ENCODE data around the gene NLGN2.

Gene NLGN2

DNA sequence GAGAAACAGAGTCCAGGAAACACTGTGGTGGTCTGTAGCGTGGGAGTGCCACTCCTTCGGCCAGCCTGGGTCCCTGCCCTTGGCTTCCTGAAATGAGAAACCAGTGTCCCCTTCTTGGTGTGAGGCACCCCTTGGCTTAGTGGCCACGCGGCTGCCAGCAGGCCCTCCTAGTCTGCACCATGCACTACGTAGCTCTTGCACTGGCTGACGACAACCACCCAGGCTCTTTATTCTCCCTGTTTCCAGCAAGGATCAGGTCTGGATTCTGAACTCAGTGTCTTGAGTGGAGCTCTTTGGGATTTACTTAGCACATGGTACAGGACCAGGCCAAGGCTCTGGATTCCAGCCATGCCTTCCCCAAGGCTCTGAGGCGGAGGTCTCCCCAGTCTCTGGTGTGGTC lies 19.9 kb downstream of the NLGN2 start:
- no peak for DNase-seq (ENCODE audit: low spot score)
- Mint-ChIP-seq H3K9me3 (no peaks in the 10 kb centered on the region), H3K27me3 (ENCODE audit: low read depth) (no peaks in the 10 kb centered on the region), H3K27ac (no peak overlapping the region), H3K4me1 (ENCODE audit: low read depth) (no peaks in the 10 kb centered on the region), H3K4me3 (no peak overlapping the region), H3K36me3 (ENCODE audit: low read depth) (no peaks in the 10 kb centered on the region)

DNA sequence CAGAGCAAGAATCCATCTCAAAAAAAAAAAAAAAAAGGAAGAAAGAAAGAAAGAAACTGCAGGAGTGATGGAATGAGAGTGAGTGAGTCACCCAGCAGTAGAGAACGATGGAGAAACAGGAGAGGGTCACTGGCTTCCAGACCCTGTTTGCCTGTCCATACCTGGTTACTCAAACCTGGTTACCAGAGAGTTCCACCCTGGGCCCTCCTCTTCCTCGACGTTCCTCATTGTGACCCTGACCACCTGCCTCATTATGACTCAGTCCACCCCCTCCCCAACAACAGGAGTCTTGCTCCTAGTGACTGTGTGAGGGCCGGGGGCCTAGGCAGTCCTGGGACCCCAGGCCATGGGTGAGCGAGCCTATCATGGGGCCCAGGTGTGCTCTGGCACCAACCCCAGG lies 20.9 kb downstream of the NLGN2 start, which contains the start of gene SPEM3:
Gene SPEM3 (plus strand): TSS at position 301 of the 400 bp plus-strand sequence. CDS start 46 bp downstream, at position 347.
- Mint-ChIP-seq H3K4me1 (ENCODE audit: low read depth) (no peaks in the 10 kb centered on the region), H3K9me3 (no peaks in the 10 kb centered on the region), H3K27me3 (ENCODE audit: low read depth) (no peaks in the 10 kb centered on the region), H3K4me3 (no peak within 1 kb of the TSS), H3K27ac (no peak within 1 kb of the TSS), H3K36me3 (ENCODE audit: low read depth) (no peaks in the 10 kb centered on the region)
- no peak for DNase-seq (ENCODE audit: low spot score)

DNA sequence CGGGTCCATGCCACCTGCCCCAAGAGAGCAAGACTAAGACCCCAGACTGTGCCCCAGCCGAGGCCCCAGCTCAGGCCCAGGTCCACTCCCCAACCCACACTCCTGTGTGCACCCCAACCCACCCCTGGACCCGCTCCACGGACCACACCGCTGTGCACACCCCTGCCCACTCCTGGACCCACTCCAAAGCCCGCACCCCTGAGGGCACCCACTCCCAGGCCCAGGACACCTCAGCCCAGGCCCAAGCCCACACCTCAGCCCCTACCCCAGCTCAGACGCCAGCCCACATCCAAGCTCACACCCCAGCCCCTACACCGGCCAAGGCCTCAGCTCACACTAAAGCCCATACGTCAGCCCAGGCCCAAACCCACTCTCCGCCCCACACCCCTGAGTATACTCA lies 22.1 kb downstream of the NLGN2 start:
- H3K27ac Mint-ChIP-seq: no peak overlapping the region
- H3K36me3 Mint-ChIP-seq (ENCODE audit: low read depth): no peaks in the 10 kb centered on the region
- H3K9me3 Mint-ChIP-seq: no peaks in the 10 kb centered on the region
- H3K27me3 Mint-ChIP-seq (ENCODE audit: low read depth): no peaks in the 10 kb centered on the region
- no peaks in the 10 kb centered on the region for H3K4me1 Mint-ChIP-seq (ENCODE audit: low read depth)
- no peak for DNase-seq (ENCODE audit: low spot score)
- H3K4me3 Mint-ChIP-seq: no peak overlapping the region

GRCh38 chr17:7431231-7431630 lies 23.6 kb downstream of the NLGN2 start:
- peaks cover under 1% of the 10 kb centered on the region for H3K4me1 Mint-ChIP-seq (ENCODE audit: low read depth)
- H3K4me3 Mint-ChIP-seq: no peak overlapping the region
- H3K27ac Mint-ChIP-seq: no peak overlapping the region
- DNase-seq (ENCODE audit: low spot score): no peak
- no peaks in the 10 kb centered on the region for H3K27me3 Mint-ChIP-seq (ENCODE audit: low read depth)
- no peaks in the 10 kb centered on the region for H3K9me3 Mint-ChIP-seq
- no peaks in the 10 kb centered on the region for H3K36me3 Mint-ChIP-seq (ENCODE audit: low read depth)

DNA sequence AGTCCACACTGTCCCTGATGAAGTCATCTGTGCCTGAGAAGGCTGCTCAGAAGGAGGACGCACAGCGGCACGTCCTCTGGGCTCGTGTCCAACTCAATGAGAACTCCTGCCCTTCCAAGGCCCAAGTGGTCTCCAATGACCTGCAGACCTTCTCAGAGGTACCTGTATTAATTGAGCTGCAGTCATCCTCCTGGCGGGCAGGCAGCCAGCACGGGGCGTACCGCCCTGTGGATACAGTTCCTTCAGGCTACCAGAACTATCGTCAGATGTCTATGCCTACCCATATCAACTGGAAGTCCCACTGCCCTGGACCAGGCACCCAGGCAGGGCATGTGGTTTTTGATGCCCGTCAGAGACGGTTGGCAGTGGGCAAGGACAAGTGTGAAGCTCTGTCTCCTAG lies 24.7 kb downstream of the NLGN2 start:
- H3K36me3 Mint-ChIP-seq (ENCODE audit: low read depth): peaks cover 2% of the 10 kb centered on the region
- H3K9me3 Mint-ChIP-seq: no peaks in the 10 kb centered on the region
- no peak for DNase-seq (ENCODE audit: low spot score)
- H3K27ac Mint-ChIP-seq: no peak overlapping the region
- no peaks in the 10 kb centered on the region for H3K27me3 Mint-ChIP-seq (ENCODE audit: low read depth)
- H3K4me3 Mint-ChIP-seq: no peak overlapping the region
- H3K4me1 Mint-ChIP-seq (ENCODE audit: low read depth): peaks cover 5% of the 10 kb centered on the region

GRCh38 chr17:7435676-7436555 lies 28.3 kb downstream of the NLGN2 start:
- peak; percentile 71 for DNase-seq (ENCODE audit: low spot score)
- Mint-ChIP-seq H3K27ac (peak overlapping the region; percentile 96), H3K36me3 (ENCODE audit: low read depth) (peaks cover 15% of the 10 kb centered on the region)

DNA sequence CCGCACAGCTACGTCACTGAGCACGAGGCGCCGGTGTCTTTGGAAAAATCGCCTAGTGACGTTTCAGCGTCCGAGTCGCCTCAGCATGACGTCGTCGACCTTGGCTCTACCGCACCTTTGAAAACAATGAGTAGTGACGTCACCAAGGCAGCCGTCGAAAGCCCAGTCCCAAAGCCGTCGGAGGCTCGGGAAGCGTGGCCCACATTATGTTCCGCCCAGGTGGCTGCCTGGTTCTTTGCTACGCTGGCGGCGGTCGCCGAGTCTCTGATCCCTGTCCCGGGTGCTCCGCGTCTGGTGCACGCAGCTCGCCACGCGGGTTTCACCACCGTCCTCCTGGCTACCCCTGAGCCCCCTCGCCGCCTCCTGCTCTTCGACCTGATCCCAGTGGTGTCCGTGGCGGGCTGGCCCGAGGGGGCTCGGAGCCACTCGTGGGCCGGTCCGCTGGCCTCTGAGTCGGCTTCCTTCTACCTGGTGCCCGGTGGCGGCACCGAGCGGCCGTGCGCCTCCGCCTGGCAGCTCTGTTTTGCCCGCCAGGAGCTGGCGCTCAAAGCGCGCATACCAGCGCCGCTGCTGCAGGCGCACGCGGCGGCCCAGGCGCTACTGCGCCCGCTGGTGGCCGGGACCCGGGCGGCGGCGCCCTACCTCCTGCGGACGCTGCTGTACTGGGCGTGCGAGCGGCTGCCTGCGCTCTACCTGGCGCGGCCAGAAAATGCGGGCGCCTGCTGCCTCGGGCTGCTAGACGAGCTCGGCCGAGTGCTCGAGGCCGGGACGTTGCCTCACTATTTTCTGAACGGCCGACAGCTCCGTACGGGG lies 29.1 kb downstream of the NLGN2 start:
- Mint-ChIP-seq H3K4me3 (peak overlapping the region; percentile 92), H3K27ac (peak overlapping the region; percentile 96), H3K36me3 (ENCODE audit: low read depth) (peaks cover 15% of the 10 kb centered on the region), H3K9me3 (no peaks in the 10 kb centered on the region), H3K4me1 (ENCODE audit: low read depth) (peaks cover 27% of the 10 kb centered on the region), H3K27me3 (ENCODE audit: low read depth) (peaks cover 29% of the 10 kb centered on the region)
- DNase-seq (ENCODE audit: low spot score): peak; percentile 86

More at GRCh38 chr17:7435676-7436555, 28.3 kb downstream of the NLGN2 start:
- Mint-ChIP-seq H3K27me3 (ENCODE audit: low read depth) (peaks cover 24% of the 10 kb centered on the region), H3K4me1 (ENCODE audit: low read depth) (peaks cover 27% of the 10 kb centered on the region), H3K4me3 (peak overlapping the region; percentile 92), H3K9me3 (no peaks in the 10 kb centered on the region)

DNA sequence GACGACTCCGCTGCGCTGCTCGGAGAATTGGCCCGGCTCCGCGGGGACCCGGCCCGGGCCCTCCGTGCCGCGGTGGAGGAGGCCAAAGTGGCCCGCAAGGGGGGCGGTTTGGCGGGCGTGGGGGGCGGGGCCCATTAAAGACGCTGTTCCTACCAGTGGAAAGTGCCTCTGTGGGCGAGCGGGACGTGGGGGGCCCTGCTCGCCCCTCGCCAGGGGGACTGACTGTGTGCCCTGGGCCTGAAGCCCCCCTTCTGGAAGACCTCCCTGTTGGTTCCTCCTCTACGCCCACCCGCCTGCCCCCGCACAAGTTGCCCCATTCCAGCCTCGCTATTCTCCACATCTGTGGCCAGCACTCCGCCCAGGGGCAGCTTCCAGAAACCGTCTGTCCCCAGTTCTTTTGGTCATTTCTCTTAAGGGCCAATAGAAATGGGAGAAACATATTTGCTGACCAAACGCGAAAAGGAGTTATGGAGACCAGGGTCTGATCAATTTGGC lies 29.8 kb downstream of the NLGN2 start:
- peak overlapping the region; percentile 74 for H3K27ac Mint-ChIP-seq
- DNase-seq (ENCODE audit: low spot score): no peak
- H3K4me3 Mint-ChIP-seq: peak overlapping the region; percentile 92
- H3K4me1 Mint-ChIP-seq (ENCODE audit: low read depth): peaks cover 27% of the 10 kb centered on the region
- peaks cover 15% of the 10 kb centered on the region for H3K36me3 Mint-ChIP-seq (ENCODE audit: low read depth)
- H3K9me3 Mint-ChIP-seq: no peaks in the 10 kb centered on the region
- peaks cover 33% of the 10 kb centered on the region for H3K27me3 Mint-ChIP-seq (ENCODE audit: low read depth)

GRCh38 chr17:7437950-7438614 lies 30.4 kb downstream of the NLGN2 start:
- peak; percentile 37 for DNase-seq (ENCODE audit: low spot score)
- peak overlapping the region; percentile 76 for H3K4me3 Mint-ChIP-seq
- no peaks in the 10 kb centered on the region for H3K9me3 Mint-ChIP-seq
- H3K27ac Mint-ChIP-seq: peak overlapping the region; percentile 74
- peaks cover 27% of the 10 kb centered on the region for H3K4me1 Mint-ChIP-seq (ENCODE audit: low read depth)
- H3K36me3 Mint-ChIP-seq (ENCODE audit: low read depth): peaks cover 15% of the 10 kb centered on the region
- H3K27me3 Mint-ChIP-seq (ENCODE audit: low read depth): peaks cover 37% of the 10 kb centered on the region

DNA sequence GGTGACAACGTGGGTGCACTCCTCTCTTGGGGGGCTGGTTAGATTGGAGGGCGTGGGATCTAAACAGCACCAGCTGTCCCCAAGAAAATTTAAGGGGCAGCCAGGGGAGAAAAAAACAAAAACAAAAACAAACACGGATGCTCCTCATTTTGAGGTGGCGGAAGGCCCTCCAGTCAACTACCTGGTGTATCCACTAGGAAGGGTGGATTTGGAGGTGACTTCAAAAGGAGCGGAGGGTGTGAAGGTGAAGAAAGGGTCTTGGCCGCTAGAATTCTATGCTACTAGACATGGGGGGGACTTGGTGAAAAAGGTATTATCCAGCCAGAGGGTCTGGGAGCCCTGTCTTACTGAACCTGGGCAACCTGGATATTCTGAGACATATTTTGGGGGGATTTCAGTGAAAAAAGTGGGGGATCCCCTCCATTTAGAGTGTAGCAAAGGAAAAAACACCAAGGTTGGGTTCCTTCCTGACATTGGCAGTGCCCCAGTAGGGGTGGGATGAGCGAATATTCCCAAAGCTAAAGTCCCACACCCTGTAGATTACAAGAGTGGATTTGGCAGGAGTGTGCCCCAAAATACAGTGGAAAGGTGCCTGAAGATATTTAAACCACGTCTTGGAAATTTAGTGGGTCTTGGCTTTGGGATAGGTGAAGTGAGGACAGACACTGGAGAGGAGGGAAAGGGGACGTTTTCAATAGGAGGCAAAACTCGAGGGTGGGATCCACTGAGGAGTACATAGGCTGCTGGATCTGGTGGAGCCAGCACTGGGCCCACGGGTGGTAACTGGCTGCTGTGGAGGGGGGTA lies 31.2 kb downstream of the NLGN2 start:
- Mint-ChIP-seq H3K4me1 (ENCODE audit: low read depth) (peaks cover 27% of the 10 kb centered on the region), H3K27ac (no peak overlapping the region), H3K4me3 (peak overlapping the region; percentile 76)

GRCh38 chr17:7439462-7440112 lies 31.9 kb downstream of the NLGN2 start, which contains the start of gene FGF11:
TSS of gene FGF11 (plus strand) at chr17:7439512. CDS start at chr17:7439621, 109 bp downstream.
- peak within 1 kb of the TSS; percentile 88 for H3K4me3 Mint-ChIP-seq
- peak within 1 kb of the TSS; percentile 75 for H3K27ac Mint-ChIP-seq
- peaks cover 49% of the 10 kb centered on the region for H3K27me3 Mint-ChIP-seq (ENCODE audit: low read depth)
- H3K9me3 Mint-ChIP-seq: no peaks in the 10 kb centered on the region
- DNase-seq (ENCODE audit: low spot score): peak; percentile 12
- peaks cover 17% of the 10 kb centered on the region for H3K36me3 Mint-ChIP-seq (ENCODE audit: low read depth)
- H3K4me1 Mint-ChIP-seq (ENCODE audit: low read depth): peaks cover 27% of the 10 kb centered on the region

More for the DNA sequence above, 31.2 kb downstream of the NLGN2 start:
- H3K9me3 Mint-ChIP-seq: no peaks in the 10 kb centered on the region
- no peak for DNase-seq (ENCODE audit: low spot score)
- H3K36me3 Mint-ChIP-seq (ENCODE audit: low read depth): peaks cover 15% of the 10 kb centered on the region
- peaks cover 42% of the 10 kb centered on the region for H3K27me3 Mint-ChIP-seq (ENCODE audit: low read depth)

GRCh38 chr17:7440113-7440833 lies 32.6 kb downstream of the NLGN2 start:
- peak overlapping the region; percentile 88 for H3K4me3 Mint-ChIP-seq
- H3K27ac Mint-ChIP-seq: peak overlapping the region; percentile 75
- H3K9me3 Mint-ChIP-seq: no peaks in the 10 kb centered on the region
- peak; percentile 55 for DNase-seq (ENCODE audit: low spot score)
- peaks cover 17% of the 10 kb centered on the region for H3K36me3 Mint-ChIP-seq (ENCODE audit: low read depth)
- H3K4me1 Mint-ChIP-seq (ENCODE audit: low read depth): peaks cover 27% of the 10 kb centered on the region
- H3K27me3 Mint-ChIP-seq (ENCODE audit: low read depth): peaks cover 55% of the 10 kb centered on the region

All from T-helper 2 cell treated with Interferon-gamma antibody and Interleukin-4, amounts not matched to agents 5 μg/mL and 100 μg/mL, for 36 hours (primary cell).